ENCODE data around the gene HTT. TPM values are rescaled to one million over a fixed set of nuclear protein-coding genes. Genes with fewer than 3 reads are reported as not detected.
A peak's percentile ranks its signal among the peaks of the same experiment; 100 is the strongest.
"Not testable (repeated sequence)": the region's sequence is repeated elsewhere in the genome, so short reads cannot be mapped to it uniquely, and the experiment has no call there.

HTT gene
- total and polyA plus RNA-seq, 9 donors: 16.5 to 29.6 (median 22.2) TPM

DNA sequence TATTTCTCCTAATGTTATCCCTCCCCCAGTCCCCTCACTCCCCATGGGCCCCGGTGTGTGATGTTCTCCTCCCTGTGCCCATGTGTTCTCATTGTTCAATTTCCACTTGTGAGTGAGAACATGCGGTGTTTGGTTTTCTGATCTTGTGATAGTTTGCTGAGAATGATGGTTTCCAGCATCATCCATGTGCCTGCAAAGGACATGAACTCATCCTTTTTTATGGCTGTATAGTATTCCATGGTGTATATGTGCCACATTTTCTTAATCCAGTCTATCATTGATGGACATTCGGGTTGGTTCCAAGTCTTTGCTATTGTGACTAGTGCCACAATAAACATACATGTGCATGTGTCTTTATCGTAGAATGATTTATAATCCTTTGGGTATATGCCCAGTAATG is 86.6 kb downstream of the HTT start:
- H3K36me3 ChIP-seq (ENCODE audit: control insufficient read depth, insufficient read depth, low read length): peaks cover 31% of the 10 kb centered on the region
- not testable (repeated sequence) for H3K9me3 ChIP-seq (replicated peaks; ENCODE audit: control insufficient read depth, low read depth, low read length); H3K4me1 ChIP-seq (ENCODE audit: control insufficient read depth, insufficient read depth, low read length); H3K4me3 ChIP-seq (ENCODE audit: low read length); DNase-seq; H3K27me3 ChIP-seq (ENCODE audit: control insufficient read depth, insufficient read depth, low read length); H3K27ac ChIP-seq (ENCODE audit: low read length)
- WGBS (ENCODE audit: insufficient coverage): no CpG with 5 or more reads among the region's 4 CpGs

DNA sequence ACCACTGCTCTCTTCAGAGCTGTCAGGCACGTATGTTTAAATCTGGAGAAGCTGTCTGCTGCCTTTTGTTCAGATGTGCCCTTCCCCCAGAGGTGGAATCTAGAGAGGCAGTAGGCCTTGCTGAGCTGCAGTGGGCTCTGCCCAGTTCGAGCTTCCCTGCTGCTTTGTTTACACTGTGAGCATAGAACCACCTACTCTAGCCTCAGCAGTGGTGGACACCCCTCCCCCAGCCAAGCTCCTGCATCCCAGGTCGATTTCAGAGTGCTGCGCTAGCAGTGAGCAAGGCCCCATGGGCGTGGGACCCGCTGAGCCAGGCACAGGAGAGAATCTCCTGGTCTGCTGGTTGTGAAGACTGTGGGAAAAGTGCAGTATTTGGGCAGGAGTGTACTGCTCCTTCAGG is 92.0 kb downstream of the HTT start:
- 50% methylated on average over 1 of the region's 6 CpGs for WGBS (ENCODE audit: insufficient coverage)
- H3K36me3 ChIP-seq (ENCODE audit: control insufficient read depth, insufficient read depth, low read length): peaks cover 21% of the 10 kb centered on the region

GRCh38 chr4:3168029-3168428 is 93.5 kb downstream of the HTT start:
- no peak for DNase-seq
- 100% methylated on average over 1 of the region's 3 CpGs for WGBS (ENCODE audit: insufficient coverage)
- Histone ChIP-seq H3K4me3 (ENCODE audit: low read length) (no peak overlapping the region), H3K36me3 (ENCODE audit: control insufficient read depth, insufficient read depth, low read length) (peaks cover 27% of the 10 kb centered on the region), H3K27ac (ENCODE audit: low read length) (no peak overlapping the region), H3K4me1 (ENCODE audit: control insufficient read depth, insufficient read depth, low read length) (no peaks in the 10 kb centered on the region), H3K27me3 (ENCODE audit: control insufficient read depth, insufficient read depth, low read length) (no peaks in the 10 kb centered on the region), H3K9me3 (replicated peaks; ENCODE audit: control insufficient read depth, low read depth, low read length) (peaks cover 2% of the 10 kb centered on the region)

More for the DNA sequence above, 92.0 kb downstream of the HTT start:
- not testable (repeated sequence) for H3K27ac ChIP-seq (ENCODE audit: low read length); H3K4me3 ChIP-seq (ENCODE audit: low read length); H3K27me3 ChIP-seq (ENCODE audit: control insufficient read depth, insufficient read depth, low read length); H3K9me3 ChIP-seq (replicated peaks; ENCODE audit: control insufficient read depth, low read depth, low read length); H3K4me1 ChIP-seq (ENCODE audit: control insufficient read depth, insufficient read depth, low read length); DNase-seq

GRCh38 chr4:3174371-3175338 is 100.2 kb downstream of the HTT start:
- Histone ChIP-seq H3K27me3 (ENCODE audit: control insufficient read depth, insufficient read depth, low read length) (no peaks in the 10 kb centered on the region), H3K9me3 (replicated peaks; ENCODE audit: control insufficient read depth, low read depth, low read length) (peaks cover under 1% of the 10 kb centered on the region), H3K27ac (ENCODE audit: low read length) (peak overlapping the region; percentile 56), H3K4me3 (ENCODE audit: low read length) (no peak overlapping the region), H3K4me1 (ENCODE audit: control insufficient read depth, insufficient read depth, low read length) (peaks cover 9% of the 10 kb centered on the region), H3K36me3 (ENCODE audit: control insufficient read depth, insufficient read depth, low read length) (peaks cover 44% of the 10 kb centered on the region)
- DNase-seq: peak; percentile 39
- WGBS (ENCODE audit: insufficient coverage): 37% methylated on average over 5 of the region's 12 CpGs

DNA sequence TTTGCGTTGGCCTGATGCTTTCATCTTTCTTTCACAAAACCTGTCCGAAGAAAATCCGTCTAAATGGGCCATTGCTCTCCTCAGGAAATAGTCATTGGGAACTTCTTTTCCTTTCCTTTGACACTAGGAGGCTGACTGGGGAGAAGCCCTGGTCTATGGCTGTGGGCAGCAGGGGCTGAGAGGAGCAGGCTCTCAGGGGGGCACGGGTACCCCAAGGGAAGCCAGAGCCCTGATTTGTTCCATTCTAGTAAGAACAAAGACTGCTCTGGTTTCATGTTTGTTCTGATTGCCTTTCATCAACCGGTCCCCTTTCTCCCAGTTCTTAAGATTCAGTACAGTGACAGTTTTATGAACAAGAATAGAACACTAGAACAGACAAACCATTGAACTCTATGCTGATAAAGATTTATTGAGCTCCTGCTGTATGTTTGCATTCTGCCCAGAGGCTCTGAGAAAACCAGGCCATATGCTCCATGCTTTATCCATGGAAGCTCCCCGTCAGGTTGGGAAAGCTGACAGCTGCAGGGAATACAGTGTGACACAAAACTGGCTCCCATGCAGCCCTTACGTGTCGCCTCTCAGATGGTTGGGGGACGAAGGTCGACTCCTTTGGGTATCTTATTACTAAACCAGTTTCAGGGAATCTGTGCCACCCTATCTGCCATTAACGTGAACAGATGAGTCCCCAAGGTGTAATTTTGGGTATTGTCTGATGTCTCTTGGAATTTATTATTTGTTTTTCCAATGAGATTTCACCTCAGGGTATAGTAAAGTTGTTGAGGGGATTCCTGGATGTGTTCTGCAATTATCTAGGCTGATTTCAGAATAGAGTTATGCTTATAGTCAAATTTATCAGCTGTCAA is 102.1 kb downstream of the HTT start:
- Histone ChIP-seq H3K36me3 (ENCODE audit: control insufficient read depth, insufficient read depth, low read length) (peaks cover 49% of the 10 kb centered on the region), H3K27me3 (ENCODE audit: control insufficient read depth, insufficient read depth, low read length) (no peaks in the 10 kb centered on the region), H3K4me3 (ENCODE audit: low read length) (no peak overlapping the region), H3K4me1 (ENCODE audit: control insufficient read depth, insufficient read depth, low read length) (peaks cover 9% of the 10 kb centered on the region), H3K9me3 (replicated peaks; ENCODE audit: control insufficient read depth, low read depth, low read length) (no peaks in the 10 kb centered on the region), H3K27ac (ENCODE audit: low read length) (peak overlapping the region; percentile 63)
- DNase-seq: peak; percentile 41
- WGBS (ENCODE audit: insufficient coverage): 69% methylated on average over 6 of the region's 11 CpGs

GRCh38 chr4:3177426-3177825 is 102.9 kb downstream of the HTT start:
- Histone ChIP-seq H3K27me3 (ENCODE audit: control insufficient read depth, insufficient read depth, low read length) (no peaks in the 10 kb centered on the region), H3K4me3 (ENCODE audit: low read length) (no peak overlapping the region), H3K36me3 (ENCODE audit: control insufficient read depth, insufficient read depth, low read length) (peaks cover 55% of the 10 kb centered on the region), H3K9me3 (replicated peaks; ENCODE audit: control insufficient read depth, low read depth, low read length) (no peaks in the 10 kb centered on the region), H3K4me1 (ENCODE audit: control insufficient read depth, insufficient read depth, low read length) (peaks cover 9% of the 10 kb centered on the region), H3K27ac (ENCODE audit: low read length) (no peak overlapping the region)
- no peak for DNase-seq

- 80% methylated on average over 1 of the region's 7 CpGs for WGBS (ENCODE audit: insufficient coverage)
- H3K4me3 ChIP-seq (ENCODE audit: low read length): no peak overlapping the region
- H3K4me1 ChIP-seq (ENCODE audit: control insufficient read depth, insufficient read depth, low read length): peaks cover 9% of the 10 kb centered on the region
- H3K27me3 ChIP-seq (ENCODE audit: control insufficient read depth, insufficient read depth, low read length): no peaks in the 10 kb centered on the region
- no peaks in the 10 kb centered on the region for H3K9me3 ChIP-seq (replicated peaks; ENCODE audit: control insufficient read depth, low read depth, low read length)
- no peak overlapping the region for H3K27ac ChIP-seq (ENCODE audit: low read length)
- peaks cover 56% of the 10 kb centered on the region for H3K36me3 ChIP-seq (ENCODE audit: control insufficient read depth, insufficient read depth, low read length)
- DNase-seq: no peak
Measured at GRCh38 chr4:3177905-3178304, 103.4 kb downstream of the HTT start.

DNA sequence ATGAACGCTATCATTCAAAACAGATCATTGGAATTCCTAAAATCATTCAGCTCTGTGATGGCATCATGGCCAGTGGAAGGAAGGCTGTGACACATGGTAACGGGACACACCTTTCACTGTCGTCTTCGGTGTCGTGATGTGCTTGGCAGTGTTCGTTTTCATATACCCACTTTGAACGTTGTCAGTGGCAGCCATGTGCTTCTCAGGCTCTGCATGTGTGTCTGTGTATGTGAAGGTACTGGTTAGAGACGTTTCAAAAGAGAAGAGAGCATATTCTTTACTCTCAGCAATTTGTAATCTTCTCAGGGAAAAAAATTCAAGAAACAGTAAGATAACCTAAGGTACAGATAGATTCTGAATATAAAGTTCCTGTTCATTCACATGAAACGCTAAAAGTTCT is 103.9 kb downstream of the HTT start:
- H3K4me3 ChIP-seq (ENCODE audit: low read length): no peak overlapping the region
- H3K4me1 ChIP-seq (ENCODE audit: control insufficient read depth, insufficient read depth, low read length): peaks cover 9% of the 10 kb centered on the region
- H3K36me3 ChIP-seq (ENCODE audit: control insufficient read depth, insufficient read depth, low read length): peaks cover 56% of the 10 kb centered on the region
- no peak for DNase-seq
- H3K9me3 ChIP-seq (replicated peaks; ENCODE audit: control insufficient read depth, low read depth, low read length): no peaks in the 10 kb centered on the region
- H3K27ac ChIP-seq (ENCODE audit: low read length): no peak overlapping the region
- H3K27me3 ChIP-seq (ENCODE audit: control insufficient read depth, insufficient read depth, low read length): no peaks in the 10 kb centered on the region
- 87% methylated on average over 6 of the region's 9 CpGs for WGBS (ENCODE audit: insufficient coverage)

DNA sequence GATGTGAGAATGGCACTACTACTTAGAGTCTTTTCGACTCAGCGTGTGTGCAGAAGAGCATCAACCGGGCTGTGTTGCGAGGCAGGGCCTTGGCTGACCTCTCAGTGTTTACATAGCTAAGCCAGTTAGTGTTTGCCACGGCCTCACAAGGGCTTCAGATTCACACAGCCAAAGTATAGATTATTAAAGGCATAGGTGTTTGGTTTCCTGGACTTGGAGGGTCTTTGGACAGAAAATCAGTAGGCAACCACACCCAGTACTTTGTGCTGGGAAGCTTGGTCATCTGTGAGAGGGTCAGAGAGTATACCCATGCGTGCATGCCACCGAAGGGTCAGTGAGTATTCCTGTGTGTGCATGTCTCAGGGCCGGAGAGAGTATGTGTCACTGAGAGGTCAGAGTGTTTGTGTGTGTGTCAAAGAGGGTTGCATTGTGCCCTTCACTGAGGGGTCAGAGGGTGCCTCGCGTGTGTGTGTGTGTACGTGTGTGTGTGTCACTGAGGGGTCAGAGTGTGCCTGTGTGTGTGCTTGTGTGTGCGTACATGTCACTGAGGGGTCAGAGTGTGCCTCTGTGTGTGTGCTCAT is 104.7 kb downstream of the HTT start:
- H3K4me3 ChIP-seq (ENCODE audit: low read length): no peak overlapping the region
- DNase-seq: no peak
- no peak overlapping the region for H3K27ac ChIP-seq (ENCODE audit: low read length)
- H3K27me3 ChIP-seq (ENCODE audit: control insufficient read depth, insufficient read depth, low read length): no peaks in the 10 kb centered on the region
- 80% methylated on average over 9 of the region's 12 CpGs for WGBS (ENCODE audit: insufficient coverage)
- H3K4me1 ChIP-seq (ENCODE audit: control insufficient read depth, insufficient read depth, low read length): peaks cover 9% of the 10 kb centered on the region
- peaks cover 63% of the 10 kb centered on the region for H3K36me3 ChIP-seq (ENCODE audit: control insufficient read depth, insufficient read depth, low read length)
- no peaks in the 10 kb centered on the region for H3K9me3 ChIP-seq (replicated peaks; ENCODE audit: control insufficient read depth, low read depth, low read length)

GRCh38 chr4:3183008-3183407 is 108.5 kb downstream of the HTT start:
- Histone ChIP-seq H3K4me3 (ENCODE audit: low read length) (no peak overlapping the region), H3K27ac (ENCODE audit: low read length) (no peak overlapping the region), H3K36me3 (ENCODE audit: control insufficient read depth, insufficient read depth, low read length) (peaks cover 69% of the 10 kb centered on the region), H3K9me3 (replicated peaks; ENCODE audit: control insufficient read depth, low read depth, low read length) (no peaks in the 10 kb centered on the region), H3K27me3 (ENCODE audit: control insufficient read depth, insufficient read depth, low read length) (no peaks in the 10 kb centered on the region), H3K4me1 (ENCODE audit: control insufficient read depth, insufficient read depth, low read length) (no peaks in the 10 kb centered on the region)
- no peak for DNase-seq
- 100% methylated on average over 3 of the region's 4 CpGs for WGBS (ENCODE audit: insufficient coverage)
